Suprapubic skin (tissue), 3 donors: ENCODE measurements around the gene HDGFL2.

Source experiments
- CTCF ChIP-seq, 2 donors: fragments of 200-600 bp in 1 of 2; fragments of 450-650 bp in 1 of 2; sonication (generic) in 1 of 2; IDR thresholded peaks; one replicate each; pipeline ENCODE4 v1.5.1; 2016 to 2019; ENCODE audit warnings: antibody characterized with exemption in 2 of 2, mild to moderate bottlenecking in 1 of 2, moderate library complexity in 1 of 2
- POLR2A ChIP-seq, 2 donors: fragments of 450-650 bp; IDR thresholded peaks; one replicate each; pipeline ENCODE4 v1.6.1; 2017; ENCODE audit warnings: antibody characterized with exemption in 2 of 2, mild to moderate bottlenecking in 2 of 2, moderate library complexity in 2 of 2

- TF ChIP-seq CTCF (IDR thresholded peaks at IDR 0.05) = no peak
- no peak for TF ChIP-seq POLR2A (IDR thresholded peaks at IDR 0.05)
Observed at GRCh38 chr19:4447327-4448146, 24.6 kb upstream of the HDGFL2 start.
